IMR-90 (cell line): ENCODE results near the gene ABHD16A. TPM values are rescaled to one million over a fixed set of nuclear protein-coding genes. Genes with fewer than 3 reads are reported as not detected.
"Not testable (repeated sequence)": the region's sequence is repeated elsewhere in the genome, so short reads cannot be mapped to it uniquely, and the experiment has no call there.

ENCODE experiments used
- ATAC-seq: fragments of 200-7000 bp; cut with Tn5 transposase; 2 replicates; pipeline ENCODE4 v1.9.1; 2020; ENCODE audit warnings: low read depth, mild to moderate bottlenecking, moderate library complexity
- BruUV-seq: library from RNA; stranded (reverse); fragments of 400-500 nt; replicated peaks from 2 replicates; lab custom pipeline; 2021; lab: Mats Ljungman, UMichigan
- CTCF ChIA-PET: fragments of 300-600 bp; formaldehyde crosslinking; extraction: SDS; loops from one replicate; lab custom pipeline; 2021; ENCODE audit warnings: antibody characterized with exemption; lab: Yijun Ruan, JAX
- POLR2A ChIA-PET: fragments of 300-600 bp; sonication (Branson Sonifier 250); formaldehyde crosslinking; loops from one replicate; lab custom pipeline; 2022; ENCODE audit warnings: antibody characterized with exemption; ENCODE audit not compliant: unreplicated experiment; lab: Charles Lee
- DNase-seq: peaks from one replicate; pipeline ENCODE4 v3.0.0; 2013
- H2AFZ ChIP-seq: replicated peaks from 2 replicates; pipeline ENCODE3; 2013; ENCODE audit warnings: low read length, mild to moderate bottlenecking; ENCODE audit not compliant: poor library complexity
- H2AK5ac ChIP-seq: 2 replicates; pipeline ENCODE4 v1.6.1; 2013; ENCODE audit warnings: low read depth, low read length, inconsistent platforms
- H2AK9ac ChIP-seq: replicated peaks from 2 replicates; pipeline ENCODE3; 2013; ENCODE audit warnings: mild to moderate bottlenecking, low read depth, low read length, moderate library complexity; ENCODE audit not compliant: poor library complexity
- H2BK120ac ChIP-seq: 2 replicates; pipeline ENCODE4 v1.6.1; 2013; ENCODE audit warnings: low read depth, low read length, inconsistent platforms
- H2BK15ac ChIP-seq: 3 replicates; pipeline ENCODE4 v1.6.1; 2013; ENCODE audit warnings: low read depth, low read length, inconsistent platforms
- H2BK20ac ChIP-seq: 2 replicates; pipeline ENCODE4 v1.6.1; 2013; ENCODE audit warnings: low read depth, mild to moderate bottlenecking, inconsistent platforms, low read length, moderate library complexity
- H2BK5ac ChIP-seq: 2 replicates; pipeline ENCODE4 v1.6.1; 2013; ENCODE audit warnings: mild to moderate bottlenecking, low read depth, low read length, inconsistent platforms; ENCODE audit not compliant: poor library complexity, severe bottlenecking
- H3K14ac ChIP-seq: replicated peaks from 2 replicates; pipeline ENCODE4 v1.6.1; 2013; ENCODE audit warnings: low read depth, low read length, inconsistent platforms
- H3K18ac ChIP-seq: 2 replicates; pipeline ENCODE4 v1.6.1; 2013; ENCODE audit warnings: low read depth, low read length, control low read depth
- H3K23ac ChIP-seq: 2 replicates; pipeline ENCODE4 v1.6.1; 2013; ENCODE audit warnings: low read depth, low read length, inconsistent platforms
- H3K27ac ChIP-seq: 2 replicates; pipeline ENCODE4 v1.5.1; 2013; ENCODE audit warnings: mild to moderate bottlenecking, control low read depth, low read length; ENCODE audit not compliant: insufficient read depth
- H3K27me3 ChIP-seq: 2 replicates; pipeline ENCODE4 v1.6.1; 2013; ENCODE audit warnings: low read length; ENCODE audit not compliant: control insufficient read depth, insufficient read depth
- H3K36me3 ChIP-seq: 2 replicates; pipeline ENCODE4 v1.6.1; 2013; ENCODE audit warnings: low read length, mixed read lengths; ENCODE audit not compliant: control insufficient read depth, insufficient read depth
- H3K4ac ChIP-seq: 2 replicates; pipeline ENCODE4 v1.6.1; 2013; ENCODE audit warnings: low read depth, low read length, inconsistent platforms
- H3K4me1 ChIP-seq: 2 replicates; pipeline ENCODE4 v1.6.1; 2013; ENCODE audit warnings: low read length, mixed read lengths; ENCODE audit not compliant: control insufficient read depth, insufficient read depth
- H3K4me2 ChIP-seq: 2 replicates; pipeline ENCODE4 v1.6.1; 2013; ENCODE audit warnings: low read depth, mild to moderate bottlenecking, control low read depth, low read length, moderate library complexity
- H3K4me3 ChIP-seq: 2 replicates; pipeline ENCODE4 v1.5.1; 2013; ENCODE audit warnings: low read depth, mild to moderate bottlenecking, control low read depth, low read length, moderate library complexity; ENCODE audit not compliant: insufficient read depth
- H3K56ac ChIP-seq: 2 replicates; pipeline ENCODE4 v1.6.1; 2013; ENCODE audit warnings: low read length, inconsistent platforms; ENCODE audit not compliant: insufficient read depth; ENCODE audit errors: extremely low read depth
- H3K79me1 ChIP-seq, 2 experiments: 2 replicates each; pipeline ENCODE4 v1.6.1; 2013; ENCODE audit warnings: low read length in 2 of 2, inconsistent platforms in 1 of 2, low read depth in 1 of 2
- H3K9ac ChIP-seq: 2 replicates; pipeline ENCODE4 v1.6.1; 2013; ENCODE audit warnings: low read depth, low read length, control low read depth
- H3K9me1 ChIP-seq: 2 replicates; pipeline ENCODE4 v1.6.1; 2013; ENCODE audit warnings: low read length, inconsistent platforms; ENCODE audit not compliant: insufficient read depth
- H3K9me3 ChIP-seq: 2 replicates; pipeline ENCODE4 v1.6.1; 2013; ENCODE audit warnings: low read length; ENCODE audit not compliant: control insufficient read depth, insufficient read depth
- H4K20me1 ChIP-seq: 2 replicates; pipeline ENCODE4 v1.6.1; 2013; ENCODE audit warnings: low read length, inconsistent platforms; ENCODE audit not compliant: insufficient read depth
- H4K5ac ChIP-seq: 2 replicates; pipeline ENCODE4 v1.6.1; 2013; ENCODE audit warnings: mild to moderate bottlenecking, low read depth, low read length, control low read depth
- H4K8ac ChIP-seq, 2 experiments: 2 replicates each; pipeline ENCODE4 v1.6.1; 2013; ENCODE audit warnings: low read depth in 2 of 2, low read length in 2 of 2, control low read depth in 1 of 2, inconsistent platforms in 1 of 2
- H4K91ac ChIP-seq: 2 replicates; pipeline ENCODE4 v1.6.1; 2013; ENCODE audit warnings: low read depth, low read length, inconsistent platforms; ENCODE audit not compliant: insufficient read depth
- WGBS, 2 experiments: methylation state at CpG; one replicate each; pipeline versions ENCODE4 v1.1.5 to v1.1.7; 2013; ENCODE audit warnings: missing lambda C conversion rate in 2 of 2; ENCODE audit not compliant: insufficient read length in 1 of 2; ENCODE audit errors: extremely low coverage in 2 of 2; 5-methylcytosine and 5-hydroxymethylcytosine counted together
- dilution Hi-C: fragments of 300-500 bp; cut with HindIII; formaldehyde crosslinking; loops from one replicate; pipeline ENCODE4 v1.14.3; 2018; ENCODE audit warnings: low sequenced_read_pairs; ENCODE audit not compliant: unreplicated experiment
- in situ Hi-C: fragments of 300-500 bp; cut with MboI; formaldehyde crosslinking; loops from 3 replicates; pipeline ENCODE4 v1.14.3; 2019; ENCODE audit warnings: low sequenced_read_pairs, inconsistent platforms, mixed read lengths
- intact Hi-C: fragments of 100-400 bp; cut with micrococcal nuclease; formaldehyde crosslinking; loops from 2 replicates; pipeline ENCODE4 v1.10.0; 2022
- polyA plus RNA-seq, 3 experiments: library from polyadenylated mRNA; depleted of rRNA; stranded (reverse); fragments of >200 nt; gene quantifications; 2 replicates each; pipeline ENCODE4 v1.2.3, GENCODE V29; 2012; ENCODE audit warnings: low replicate concordance in 1 of 3
- total RNA-seq: library from RNA; depleted of rRNA; stranded (reverse); fragments of >200 nt; gene quantifications from 2 replicates; pipeline ENCODE4 v1.2.3, GENCODE V29; 2012

The ABHD16A gene
- total and polyA plus RNA-seq, 2 of the 4 experiments (the other 2 are of a cell fraction), result 31.5 to 35.1 TPM

DNA sequence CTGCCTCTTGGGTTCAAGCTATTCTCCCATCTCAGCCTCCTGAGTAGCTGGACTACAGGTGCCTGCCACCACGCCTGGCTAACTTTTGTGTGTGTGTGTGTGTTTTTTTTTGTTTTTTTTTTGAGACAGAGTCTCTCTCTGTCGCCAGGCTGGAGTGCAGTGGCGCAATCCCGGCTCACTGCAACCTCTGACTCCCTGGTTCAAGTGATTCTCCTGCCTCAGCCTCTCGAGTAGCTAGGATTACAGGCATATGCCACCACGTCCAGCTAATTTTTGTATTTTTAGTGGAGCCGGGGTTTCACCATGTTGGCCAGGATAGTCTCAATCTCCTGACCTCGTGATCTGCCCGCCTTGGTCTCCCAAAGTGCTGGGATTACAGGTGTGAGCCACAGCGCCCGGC is 6.0 kb upstream of the ABHD16A start:
- ATAC-seq, POLR2A ChIA-PET, H3K79me1 ChIP-seq, H2AK9ac ChIP-seq, H3K9me3 ChIP-seq, H2AFZ ChIP-seq, H3K9me1 ChIP-seq, H2BK15ac ChIP-seq, H4K8ac ChIP-seq, H3K18ac ChIP-seq, H4K91ac ChIP-seq, H2BK120ac ChIP-seq, H3K36me3 ChIP-seq, H3K9ac ChIP-seq, dilution Hi-C loops, H3K23ac ChIP-seq, H2AK5ac ChIP-seq, BruUV-seq, H3K27ac ChIP-seq, H4K5ac ChIP-seq, H4K20me1 ChIP-seq, H2BK20ac ChIP-seq, intact Hi-C loops, H3K14ac ChIP-seq, H3K56ac ChIP-seq, H3K4ac ChIP-seq, H2BK5ac ChIP-seq, H3K4me3 ChIP-seq, in situ Hi-C loops, H3K4me2 ChIP-seq, DNase-seq, H3K4me1 ChIP-seq: not testable (repeated sequence)
- CTCF ChIA-PET, result interaction anchor here (0.6 kb wide), 1 partner anchor 28 kb away, joined by 3 read pairs; no protein-coding TSS in a partner anchor
- peaks cover 27% of the 10 kb centered on the region for H3K27me3 ChIP-seq
- 76% methylated on average over 3 of the region's 11 CpGs; no CpG with 5 or more reads in 1 of the 2 experiments for WGBS, 2 experiments
